ENCODE data around the gene ALDH3B2. TPM values are rescaled to one million over a fixed set of nuclear protein-coding genes. Genes with fewer than 3 reads are reported as not detected.
A peak's percentile ranks its signal among the peaks of the same experiment; 100 is the strongest.

Gene ALDH3B2
- total RNA-seq, 1 experiment from 2014 or later = not detected

GRCh38 chr11:67613313-67613959 is 61.0 kb downstream of the ALDH3B2 start:
- no peak overlapping the region for H2BK20ac ChIP-seq (ENCODE audit: low read depth, low read length, poor library complexity, severe bottlenecking)
- peaks cover 17 to 38% (median 33%) of the 10 kb centered on the region in 3 experiments for H3K36me3 Mint-ChIP-seq (ENCODE audit: insufficient read depth in 1 of 3, low read depth in 3 of 3)
- no CpG with 5 or more reads among the region's 17 CpGs for WGBS (ENCODE audit: extremely low coverage, insufficient read length, low lambda C conversion rate)
- no peak overlapping the region for H2AFZ ChIP-seq (ENCODE audit: low read length)
- H3K27me3 Mint-ChIP-seq (ENCODE audit: low read depth) = peaks cover 23% of the 10 kb centered on the region
- H3K27me3 ChIP-seq (ENCODE audit: insufficient read depth, low read length) = peaks cover 3% of the 10 kb centered on the region; the same call in 1 of the 2 replicates
- no peak overlapping the region for H3K56ac ChIP-seq (ENCODE audit: insufficient read length, low read depth, low read length)
- H3K4ac ChIP-seq (ENCODE audit: low read depth, low read length) = no peak overlapping the region
- no peak overlapping the region for H2BK5ac ChIP-seq (ENCODE audit: insufficient read length, low read length)
- H3K9me3 Mint-ChIP-seq = peaks cover 0 to under 1% of the 10 kb centered on the region in 2 experiments; a peak in 1 of 5 replicates
- H4K5ac ChIP-seq (ENCODE audit: insufficient read length, low read depth, low read length) = no peak overlapping the region
- H3K23me2 ChIP-seq (ENCODE audit: insufficient read length, low read depth, low read length, poor library complexity, severe bottlenecking) = no peaks in the 10 kb centered on the region
- H4K8ac ChIP-seq (replicated peaks; ENCODE audit: insufficient read length, low read depth, low read length) = no peak overlapping the region
- no peak overlapping the region for H4K91ac ChIP-seq (ENCODE audit: insufficient read length, low read depth, low read length)
- H3K23ac ChIP-seq (ENCODE audit: insufficient read length, low read depth, low read length) = no peak overlapping the region
- no peak overlapping the region for H2BK15ac ChIP-seq (ENCODE audit: low read depth, low read length)
- no peak overlapping the region for H3K14ac ChIP-seq (ENCODE audit: insufficient read depth, low read length)
- no peak overlapping the region for H3K18ac ChIP-seq (ENCODE audit: insufficient read length, low read depth, low read length)
- no peak overlapping the region for H3K9ac ChIP-seq (ENCODE audit: extremely low read depth, insufficient read length, low read length)
- H4K20me1 ChIP-seq (ENCODE audit: control insufficient read depth, insufficient read depth, insufficient read length) = no peaks in the 10 kb centered on the region
- H2AK5ac ChIP-seq (ENCODE audit: insufficient read length, low read length) = no peak overlapping the region
- H3K27ac ChIP-seq (ENCODE audit: insufficient read length, low read depth, low read length) = no peak overlapping the region
- no peaks in the 10 kb centered on the region for H3K79me1 ChIP-seq (ENCODE audit: insufficient read depth, low read depth, low read length, poor library complexity, severe bottlenecking)
- no peak overlapping the region for H3K4me2 ChIP-seq (ENCODE audit: insufficient read depth, insufficient read length, low read length)
- DNase-seq = peak; percentile 28
- no peak overlapping the region for H2BK120ac ChIP-seq (ENCODE audit: low read depth, low read length, poor library complexity, severe bottlenecking)
- TF ChIP-seq CTCF (conservative IDR thresholded peaks at IDR 0.05) = no peak
- no peak overlapping the region; a peak in 1 of 7 replicates for H3K27ac Mint-ChIP-seq
- no peak overlapping the region for H3T11ph ChIP-seq (ENCODE audit: low read length)
- no peaks in the 10 kb centered on the region for H3K9me3 ChIP-seq (ENCODE audit: control insufficient read depth, low read depth, low read length)
- H3K79me2 ChIP-seq (ENCODE audit: insufficient read depth, low read length) = no peaks in the 10 kb centered on the region
- H3K4me1 ChIP-seq (ENCODE audit: insufficient read depth, low read length) = peaks cover 7% of the 10 kb centered on the region; the same call in 1 of the 2 replicates
- H2BK12ac ChIP-seq (ENCODE audit: insufficient read length, low read depth, low read length) = no peak overlapping the region
- peaks cover 33 to 40% of the 10 kb centered on the region in 2 experiments for H3K4me1 Mint-ChIP-seq
- no peak overlapping the region; a peak in 1 of 5 replicates for H3K4me3 Mint-ChIP-seq
